Fibroblast of lung (primary cell): ENCODE measurements around the gene RAPGEF4. TPM values are rescaled to one million over a fixed set of nuclear protein-coding genes. Genes with fewer than 3 reads are reported as not detected.

Source experiments
- DNase-seq, 2 donors: peaks; one replicate each; pipeline versions ENCODE4 v3.0.0 to v3.0.0-alpha.2; 2010; ENCODE audit warnings: low read depth in 2 of 2
- H2AFZ ChIP-seq: 2 replicates; pipeline ENCODE4 v1.5.1; 2012; ENCODE audit warnings: low read length, control low read depth, inconsistent platforms
- H3K27ac ChIP-seq: 2 replicates; pipeline ENCODE4 v1.5.1; 2011; ENCODE audit warnings: low read length, control low read depth; ENCODE audit not compliant: insufficient read depth
- H3K27me3 ChIP-seq: 2 replicates; pipeline ENCODE4 v1.5.1; 2011; ENCODE audit warnings: mild to moderate bottlenecking, low read length; ENCODE audit not compliant: control insufficient read depth, insufficient read depth
- H3K36me3 ChIP-seq: 2 replicates; pipeline ENCODE4 v1.5.1; 2011; ENCODE audit warnings: low read length; ENCODE audit not compliant: control insufficient read depth, insufficient read depth
- H3K4me1 ChIP-seq: 2 replicates; pipeline ENCODE4 v1.5.1; 2011; ENCODE audit warnings: low read length; ENCODE audit not compliant: control insufficient read depth, insufficient read depth; ENCODE audit errors: extremely low read depth
- H3K4me2 ChIP-seq: 2 replicates; pipeline ENCODE4 v1.5.1; 2011; ENCODE audit warnings: low read length, control low read depth; ENCODE audit not compliant: insufficient read depth; ENCODE audit errors: extremely low read depth
- H3K4me3 ChIP-seq, 4 experiments: fragments of 200-600 bp in 1 of 4; sonication (generic) in 1 of 4; replicated peaks in 1 of 4; 2 replicates each; pipeline ENCODE4 v1.5.1; 2011 to 2016; ENCODE audit warnings: low read length in 4 of 4, low read depth in 3 of 4, mild to moderate bottlenecking in 3 of 4, control low read depth in 2 of 4, inconsistent platforms in 1 of 4, mixed read lengths in 1 of 4; ENCODE audit not compliant: insufficient read depth in 1 of 4; ENCODE audit errors: control extremely low read depth in 1 of 4
- H3K79me2 ChIP-seq: 2 replicates; pipeline ENCODE4 v1.5.1; 2012; ENCODE audit warnings: mild to moderate bottlenecking, low read length, inconsistent platforms; ENCODE audit not compliant: control insufficient read depth, insufficient read depth
- H3K9ac ChIP-seq: 2 replicates; pipeline ENCODE4 v1.5.1; 2011; ENCODE audit warnings: mild to moderate bottlenecking, low read length, control low read depth; ENCODE audit not compliant: insufficient read depth
- H3K9me3 ChIP-seq: 2 replicates; pipeline ENCODE4 v1.5.1; 2012; ENCODE audit warnings: low read depth, low read length; ENCODE audit not compliant: control insufficient read depth, insufficient read depth
- H4K20me1 ChIP-seq: 2 replicates; pipeline ENCODE4 v1.5.1; 2011; ENCODE audit warnings: low read length; ENCODE audit not compliant: control insufficient read depth, insufficient read depth; ENCODE audit errors: extremely low read depth
- EZH2 ChIP-seq: IDR thresholded peaks from 2 replicates; pipeline ENCODE4 v1.5.1; 2012; ENCODE audit warnings: low read length, control low read depth, mild to moderate bottlenecking; ENCODE audit errors: missing control alignments
- polyA plus RNA-seq, 2 donors: library from polyadenylated mRNA; depleted of rRNA in 1 of 2; stranded (reverse) in 1 of 2; unstranded in 1 of 2; fragments of >200 nt; gene quantifications; 2 replicates each; pipeline ENCODE4 v1.2.1, GENCODE V29; 2011 to 2012; ENCODE audit warnings: missing spikeins in 1 of 2
- total RNA-seq: library from RNA; depleted of rRNA; stranded (reverse); fragments of >200 nt; gene quantifications from 2 replicates; pipeline ENCODE4 v1.2.1, GENCODE V29; 2014
- TF ChIP-seq, protein P1 (sequence below), 2 donors: IDR thresholded peaks in 1 of 2; conservative IDR thresholded peaks in 1 of 2; 1 replicate in 1 of 2; 2 replicates in 1 of 2; pipeline ENCODE4 v1.5.1; 2011 to 2012; ENCODE audit warnings: low read length in 2 of 2, control low read depth in 1 of 2, inconsistent platforms in 1 of 2, low read depth in 1 of 2, mild to moderate bottlenecking in 1 of 2

Gene RAPGEF4
- total and polyA plus RNA-seq, 2 donors (not counting 1 experiment from before 2014, with no cell fraction given): 0.51 to 3.0 TPM

GRCh38 chr2:172846551-172846950, 110.9 kb downstream of the RAPGEF4 start:
- no peaks in the 10 kb centered on the region for H3K79me2 ChIP-seq
- no peaks in the 10 kb centered on the region for H4K20me1 ChIP-seq
- H3K4me2 ChIP-seq: no peak overlapping the region
- TF ChIP-seq, protein P1, sequence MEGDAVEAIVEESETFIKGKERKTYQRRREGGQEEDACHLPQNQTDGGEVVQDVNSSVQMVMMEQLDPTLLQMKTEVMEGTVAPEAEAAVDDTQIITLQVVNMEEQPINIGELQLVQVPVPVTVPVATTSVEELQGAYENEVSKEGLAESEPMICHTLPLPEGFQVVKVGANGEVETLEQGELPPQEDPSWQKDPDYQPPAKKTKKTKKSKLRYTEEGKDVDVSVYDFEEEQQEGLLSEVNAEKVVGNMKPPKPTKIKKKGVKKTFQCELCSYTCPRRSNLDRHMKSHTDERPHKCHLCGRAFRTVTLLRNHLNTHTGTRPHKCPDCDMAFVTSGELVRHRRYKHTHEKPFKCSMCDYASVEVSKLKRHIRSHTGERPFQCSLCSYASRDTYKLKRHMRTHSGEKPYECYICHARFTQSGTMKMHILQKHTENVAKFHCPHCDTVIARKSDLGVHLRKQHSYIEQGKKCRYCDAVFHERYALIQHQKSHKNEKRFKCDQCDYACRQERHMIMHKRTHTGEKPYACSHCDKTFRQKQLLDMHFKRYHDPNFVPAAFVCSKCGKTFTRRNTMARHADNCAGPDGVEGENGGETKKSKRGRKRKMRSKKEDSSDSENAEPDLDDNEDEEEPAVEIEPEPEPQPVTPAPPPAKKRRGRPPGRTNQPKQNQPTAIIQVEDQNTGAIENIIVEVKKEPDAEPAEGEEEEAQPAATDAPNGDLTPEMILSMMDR (conservative IDR thresholded peaks at IDR 0.05 in 1 of 2, IDR thresholded peaks at IDR 0.05 in 1 of 2; ENCODE audit: low read depth in 1 of 2, low read length in 2 of 2): no peak
- TF ChIP-seq EZH2: no peak
- no peaks in the 10 kb centered on the region for H3K36me3 ChIP-seq
- peaks cover 2% of the 10 kb centered on the region for H3K27me3 ChIP-seq
- H3K9me3 ChIP-seq: no peaks in the 10 kb centered on the region
- no peak for DNase-seq
- H3K4me3 ChIP-seq: no peak overlapping the region
- H3K4me1 ChIP-seq: no peaks in the 10 kb centered on the region
- no peak overlapping the region for H3K9ac ChIP-seq
- H3K27ac ChIP-seq: no peak overlapping the region
- H2AFZ ChIP-seq: no peak overlapping the region

GRCh38 chr2:172847188-172847587, 111.5 kb downstream of the RAPGEF4 start:
- Histone ChIP-seq H2AFZ (no peak overlapping the region), H3K4me1 (no peaks in the 10 kb centered on the region), H3K4me2 (no peak overlapping the region), H3K79me2 (no peaks in the 10 kb centered on the region), H3K27ac (no peak overlapping the region), H4K20me1 (no peaks in the 10 kb centered on the region), H3K27me3 (peaks cover 2% of the 10 kb centered on the region), H3K36me3 (no peaks in the 10 kb centered on the region), H3K9ac (no peak overlapping the region), H3K9me3 (no peaks in the 10 kb centered on the region), H3K4me3 (no peak overlapping the region)
- TF ChIP-seq, protein P1 (conservative IDR thresholded peaks at IDR 0.05 in 1 of 2, IDR thresholded peaks at IDR 0.05 in 1 of 2; ENCODE audit: low read depth in 1 of 2, low read length in 2 of 2): no peak
- TF ChIP-seq EZH2: no peak
- DNase-seq: no peak

- TF ChIP-seq EZH2: no peak
- TF ChIP-seq, protein P1 (conservative IDR thresholded peaks at IDR 0.05 in 1 of 2, IDR thresholded peaks at IDR 0.05 in 1 of 2; ENCODE audit: low read depth in 1 of 2, low read length in 2 of 2): no peak
Measured at GRCh38 chr2:172848519-172848918, 112.9 kb downstream of the RAPGEF4 start.

More at GRCh38 chr2:172848519-172848918, 112.9 kb downstream of the RAPGEF4 start:
- Histone ChIP-seq H3K9ac (no peak overlapping the region), H3K27me3 (peaks cover 2% of the 10 kb centered on the region), H3K27ac (no peak overlapping the region), H3K4me1 (no peaks in the 10 kb centered on the region), H4K20me1 (no peaks in the 10 kb centered on the region), H2AFZ (no peak overlapping the region), H3K4me3 (no peak overlapping the region), H3K4me2 (no peak overlapping the region), H3K9me3 (no peaks in the 10 kb centered on the region), H3K36me3 (no peaks in the 10 kb centered on the region), H3K79me2 (no peaks in the 10 kb centered on the region)
- DNase-seq: no peak
